HG02884 (cell line): ENCODE results near the gene GTF2H4.

Experiments
- ATAC-seq: cut with Tn5 transposase; IDR thresholded peaks from one replicate; pipeline ENCODE4 v1.9.1; 2021; ENCODE audit warnings: mild to moderate bottlenecking, moderate library complexity; ENCODE audit not compliant: unreplicated experiment

The GTF2H4 gene

DNA sequence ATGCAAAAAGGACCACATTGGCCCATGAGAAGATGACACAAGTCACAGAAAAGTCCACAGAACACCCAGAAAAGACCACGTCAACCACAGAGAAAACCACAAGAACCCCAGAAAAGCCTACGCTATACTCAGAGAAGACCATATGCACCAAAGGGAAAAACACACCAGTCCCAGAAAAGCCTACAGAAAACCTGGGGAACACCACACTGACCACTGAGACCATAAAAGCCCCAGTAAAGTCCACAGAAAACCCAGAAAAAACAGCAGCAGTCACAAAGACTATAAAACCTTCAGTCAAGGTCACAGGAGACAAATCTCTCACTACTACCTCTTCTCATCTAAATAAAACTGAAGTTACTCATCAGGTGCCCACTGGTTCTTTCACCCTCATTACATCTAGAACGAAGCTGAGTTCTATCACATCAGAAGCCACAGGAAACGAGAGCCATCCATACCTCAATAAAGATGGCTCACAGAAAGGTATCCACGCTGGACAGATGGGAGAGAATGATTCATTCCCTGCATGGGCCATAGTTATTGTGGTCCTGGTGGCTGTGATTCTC is 44.0 kb downstream of the GTF2H4 start:
- ATAC-seq = no peak

DNA sequence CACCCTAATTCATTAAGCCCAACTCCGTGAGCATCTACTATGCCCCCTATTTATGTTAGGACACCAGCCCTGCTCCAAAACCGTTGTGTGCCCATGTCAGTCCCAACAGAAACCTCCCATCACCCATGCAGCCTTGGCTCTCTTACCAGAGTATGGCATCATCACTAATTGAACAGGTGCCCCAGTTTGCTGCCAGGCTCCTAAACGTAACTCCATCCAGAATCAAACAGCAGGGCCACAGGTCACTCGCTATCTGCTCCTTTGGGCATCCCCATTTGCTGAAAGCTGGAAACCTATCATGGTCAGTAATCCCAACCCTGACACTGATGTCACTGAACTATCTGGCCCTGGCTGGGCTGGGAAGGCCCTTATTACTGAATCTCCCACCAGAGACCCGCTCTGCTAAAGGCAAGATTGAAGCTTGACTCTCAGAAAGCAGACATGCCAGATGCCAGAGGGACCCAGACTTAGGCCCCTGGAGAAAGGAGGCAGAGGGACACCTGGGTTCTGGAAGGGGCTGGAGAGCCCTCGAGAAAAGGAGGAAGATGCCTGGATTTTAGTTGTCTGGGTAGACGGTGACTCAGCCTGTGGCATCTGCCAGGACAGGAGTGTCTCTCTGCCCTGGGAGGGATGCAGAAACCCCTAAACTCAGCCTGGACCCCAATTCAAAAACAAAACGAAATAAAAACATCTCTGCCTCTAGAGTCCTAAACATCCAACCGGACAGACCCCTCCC is 46.8 kb downstream of the GTF2H4 start:
- no peak for ATAC-seq

DNA sequence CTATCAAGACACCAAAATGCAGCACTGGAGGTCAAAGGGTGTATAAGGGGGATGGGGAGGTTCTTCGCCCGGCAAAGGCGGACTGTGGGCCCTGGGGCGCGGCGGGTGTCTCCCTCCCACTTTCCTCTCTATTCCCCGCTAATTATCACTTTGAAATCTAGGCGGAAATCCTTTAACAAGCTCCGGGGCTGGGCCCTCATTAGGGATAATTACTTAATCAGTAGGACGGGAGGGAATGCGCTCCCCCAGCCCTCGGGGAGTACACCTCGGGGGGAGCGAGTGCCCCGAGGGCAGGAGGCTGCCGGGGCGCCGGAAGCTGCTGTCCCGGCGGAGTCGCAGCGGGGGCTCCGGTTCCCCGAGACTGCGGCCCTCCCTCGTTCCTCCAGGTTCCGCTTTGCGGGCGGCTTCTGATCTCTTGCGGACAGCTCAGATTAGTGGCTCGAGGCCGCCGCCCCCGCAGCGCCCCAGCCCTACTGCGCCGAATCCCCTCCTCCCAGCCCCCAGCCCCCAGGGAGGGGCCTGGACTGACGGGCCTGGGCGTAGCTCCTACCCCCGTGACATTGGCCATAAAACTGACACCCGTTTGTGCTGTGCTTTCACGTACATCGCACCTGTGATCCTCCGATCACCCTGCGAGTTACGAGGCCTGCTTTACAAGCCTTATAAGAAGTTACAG is 47.5 kb downstream of the GTF2H4 start:
- ATAC-seq = no peak

DNA sequence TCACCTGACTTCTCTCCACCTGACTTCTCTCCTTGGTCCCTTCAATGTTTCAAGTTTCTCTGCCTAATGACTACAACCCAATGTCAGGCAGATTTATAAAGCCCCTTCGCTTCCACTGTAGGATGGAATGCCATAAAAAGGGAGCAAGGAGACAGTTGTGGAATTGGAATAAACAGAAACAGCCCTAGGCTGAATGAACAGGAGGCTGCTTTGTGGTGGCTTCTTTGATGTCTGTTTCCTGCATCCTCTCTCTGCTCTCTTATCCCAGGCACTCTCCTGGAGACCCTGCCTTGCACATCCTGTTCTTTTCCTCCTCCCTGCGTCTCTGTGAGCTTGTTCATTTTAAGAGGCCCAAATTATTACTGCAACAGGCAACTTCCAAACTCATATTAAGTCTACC is 49.7 kb downstream of the GTF2H4 start:
- ATAC-seq = no peak

DNA sequence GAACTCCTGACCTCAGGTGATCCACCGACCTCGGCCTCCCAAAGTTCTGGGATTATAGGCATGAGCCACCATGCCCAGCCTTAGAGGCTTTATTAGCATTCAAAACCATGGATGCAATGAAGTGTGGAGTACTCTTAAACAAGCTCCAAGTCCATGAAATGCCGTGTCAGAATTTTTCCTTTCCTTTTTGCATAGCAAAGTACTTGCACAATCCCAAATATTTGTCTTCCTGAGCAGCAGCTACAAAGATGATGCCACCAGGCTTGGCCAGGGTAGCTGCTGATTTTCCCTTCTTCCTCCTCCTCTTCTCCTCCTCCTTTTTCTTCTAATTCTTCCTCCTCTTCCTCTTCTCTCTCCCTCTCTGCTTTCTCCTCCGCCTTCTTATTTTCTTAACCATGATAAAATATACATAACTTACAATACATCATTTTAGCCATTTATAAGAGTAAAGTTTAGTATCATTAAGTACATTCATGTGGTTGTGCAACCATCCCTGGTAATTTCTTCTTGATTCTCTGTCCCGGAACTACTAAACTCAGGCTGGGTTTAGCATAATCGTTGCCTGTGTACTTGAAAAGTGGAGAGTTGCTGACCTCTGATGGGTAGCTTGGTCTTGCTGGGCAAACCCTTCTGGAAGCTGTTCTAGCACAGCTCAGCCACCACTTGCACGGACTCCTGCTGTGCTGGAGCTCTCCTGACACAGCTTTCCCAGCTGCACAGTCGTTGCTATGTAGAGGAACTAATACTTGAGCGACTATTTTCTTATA is 53.1 kb downstream of the GTF2H4 start:
- no peak for ATAC-seq

DNA sequence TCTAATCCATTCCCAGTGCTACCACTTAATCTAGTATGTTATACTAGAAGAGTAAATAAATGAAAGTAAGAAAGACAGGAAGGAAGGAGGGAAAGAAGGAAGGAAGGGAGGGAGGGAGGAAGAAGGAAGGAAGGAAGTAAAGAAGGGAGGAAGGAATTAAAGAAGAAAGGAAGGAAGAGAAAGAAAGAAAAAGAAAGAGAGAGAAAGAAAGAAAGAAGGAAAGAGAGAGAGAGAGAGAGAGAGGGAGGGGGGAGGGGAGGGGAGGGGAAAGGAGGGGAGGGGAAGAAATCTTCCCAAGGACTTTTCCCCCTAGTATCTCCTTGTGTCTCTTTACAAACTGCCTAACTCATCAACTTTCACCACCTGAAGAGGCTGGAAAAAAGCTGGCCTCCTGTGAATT is 54.7 kb downstream of the GTF2H4 start:
- no peak for ATAC-seq

DNA sequence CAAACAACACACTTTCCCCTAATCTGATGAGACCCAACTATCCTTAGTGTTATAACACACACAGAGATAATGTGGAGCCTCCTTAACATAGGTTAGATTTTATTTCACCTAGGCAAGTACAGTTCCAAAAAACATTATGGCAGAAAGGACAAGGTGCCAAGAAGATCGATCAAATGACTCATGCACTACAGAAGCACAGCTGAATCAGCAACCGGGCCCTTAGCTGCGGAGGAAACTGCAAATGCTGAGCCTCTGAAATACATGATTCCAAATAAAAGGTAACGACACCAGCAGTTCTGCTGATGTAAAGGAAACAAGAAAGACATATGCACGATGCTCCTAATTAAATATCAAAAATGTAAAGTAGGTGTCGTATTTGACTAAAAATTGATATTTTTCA is 55.6 kb downstream of the GTF2H4 start:
- ATAC-seq = no peak
